HepG2 (cell line): ENCODE measurements around the gene PCSK2.

Experiments used
- KDM5A ChIP-seq: fragments of 200-600 bp; sonication (generic); IDR thresholded peaks from 2 replicates; pipeline ENCODE4 v1.7.0; 2018; ENCODE audit warnings: antibody characterized with exemption, mild to moderate bottlenecking, low read length, borderline replicate concordance
- SIN3A ChIP-seq: IDR thresholded peaks from 2 replicates; pipeline ENCODE4 v1.6.1; 2011; ENCODE audit warnings: low read depth, mild to moderate bottlenecking, control low read depth, low read length, borderline replicate concordance
- THYN1 ChIP-seq: sonication (generic); formaldehyde crosslinking; IDR thresholded peaks from 2 replicates; pipeline ENCODE4 v1.8.1; 2023; ENCODE audit warnings: low read depth, mild to moderate bottlenecking, moderate library complexity, missing genetic modification reagents, borderline replicate concordance
- YY1 ChIP-seq: IDR thresholded peaks from 2 replicates; pipeline ENCODE4 v1.6.1; 2011; ENCODE audit warnings: low read length, low read depth, moderate library complexity, mild to moderate bottlenecking; ENCODE audit not compliant: insufficient read depth, insufficient replicate concordance
- TF ChIP-seq, protein P1 (sequence below): IDR thresholded peaks from 2 replicates; pipeline ENCODE4 v1.6.1; 2016
- TF ChIP-seq, protein P2 (sequence below): sonication (generic); formaldehyde crosslinking; IDR thresholded peaks from 2 replicates; pipeline ENCODE4 v1.4.0; 2020; ENCODE audit warnings: missing genetic modification reagents
- TF ChIP-seq, protein P3 (sequence below): sonication (generic); IDR thresholded peaks from 2 replicates; pipeline ENCODE4 v1.6.1; 2016; ENCODE audit warnings: low read depth, borderline replicate concordance

DNA sequence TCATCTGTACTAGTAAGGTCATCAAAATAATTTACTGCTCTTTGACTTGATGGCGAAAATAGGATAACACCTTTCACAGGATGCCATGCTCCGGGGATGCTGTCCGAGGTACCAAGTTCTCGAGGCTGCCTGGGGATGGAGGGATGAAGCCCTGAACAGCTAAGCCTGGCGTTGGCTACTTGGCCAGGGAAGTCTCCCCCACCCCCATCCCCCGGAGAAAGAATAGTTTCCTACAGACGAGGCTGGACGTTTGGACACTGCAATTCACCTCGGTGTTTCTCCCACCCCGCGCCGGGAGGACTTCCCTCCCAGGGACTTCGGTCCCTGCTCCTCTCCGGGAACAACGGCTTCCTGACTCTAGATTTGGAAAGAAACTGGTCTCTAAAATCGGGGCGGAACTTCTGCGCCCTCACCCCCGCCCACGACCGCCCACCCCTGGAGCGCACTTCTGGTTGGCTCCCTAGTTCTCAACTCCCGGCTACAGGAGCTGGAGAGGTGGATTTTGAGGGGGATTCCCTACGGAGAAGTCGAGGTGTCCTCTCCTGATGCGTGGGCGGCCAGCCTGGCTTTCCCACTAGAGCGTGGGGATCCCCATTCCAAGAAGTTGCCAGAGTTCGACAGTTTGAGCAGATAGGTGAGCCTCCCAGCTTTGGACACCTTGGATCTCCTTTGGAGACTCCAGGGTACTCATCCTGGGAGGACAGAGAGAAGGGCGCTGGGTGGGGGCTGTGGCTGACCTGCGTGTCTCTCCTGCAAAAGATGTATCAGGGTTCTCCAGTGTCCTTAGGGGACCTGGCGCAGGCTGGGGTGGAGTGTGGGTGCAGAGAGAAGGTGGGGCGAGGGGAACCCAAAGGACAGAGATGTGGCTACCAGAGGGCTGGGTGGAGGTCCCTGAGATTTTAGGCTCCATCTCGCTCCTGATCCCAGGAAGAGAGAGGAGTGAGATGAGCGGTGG lies 1.1 kb downstream of the PCSK2 start:
- TF ChIP-seq, protein P1, sequence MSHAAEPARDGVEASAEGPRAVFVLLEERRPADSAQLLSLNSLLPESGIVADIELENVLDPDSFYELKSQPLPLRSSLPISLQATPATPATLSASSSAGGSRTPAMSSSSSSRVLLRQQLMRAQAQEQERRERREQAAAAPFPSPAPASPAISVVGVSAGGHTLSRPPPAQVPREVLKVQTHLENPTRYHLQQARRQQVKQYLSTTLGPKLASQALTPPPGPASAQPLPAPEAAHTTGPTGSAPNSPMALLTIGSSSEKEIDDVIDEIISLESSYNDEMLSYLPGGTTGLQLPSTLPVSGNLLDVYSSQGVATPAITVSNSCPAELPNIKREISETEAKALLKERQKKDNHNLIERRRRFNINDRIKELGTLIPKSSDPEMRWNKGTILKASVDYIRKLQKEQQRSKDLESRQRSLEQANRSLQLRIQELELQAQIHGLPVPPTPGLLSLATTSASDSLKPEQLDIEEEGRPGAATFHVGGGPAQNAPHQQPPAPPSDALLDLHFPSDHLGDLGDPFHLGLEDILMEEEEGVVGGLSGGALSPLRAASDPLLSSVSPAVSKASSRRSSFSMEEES (CRISPR knock-in tag) = no peak
- no peak for TF ChIP-seq THYN1 (CRISPR knock-in tag)
- TF ChIP-seq, protein P2, sequence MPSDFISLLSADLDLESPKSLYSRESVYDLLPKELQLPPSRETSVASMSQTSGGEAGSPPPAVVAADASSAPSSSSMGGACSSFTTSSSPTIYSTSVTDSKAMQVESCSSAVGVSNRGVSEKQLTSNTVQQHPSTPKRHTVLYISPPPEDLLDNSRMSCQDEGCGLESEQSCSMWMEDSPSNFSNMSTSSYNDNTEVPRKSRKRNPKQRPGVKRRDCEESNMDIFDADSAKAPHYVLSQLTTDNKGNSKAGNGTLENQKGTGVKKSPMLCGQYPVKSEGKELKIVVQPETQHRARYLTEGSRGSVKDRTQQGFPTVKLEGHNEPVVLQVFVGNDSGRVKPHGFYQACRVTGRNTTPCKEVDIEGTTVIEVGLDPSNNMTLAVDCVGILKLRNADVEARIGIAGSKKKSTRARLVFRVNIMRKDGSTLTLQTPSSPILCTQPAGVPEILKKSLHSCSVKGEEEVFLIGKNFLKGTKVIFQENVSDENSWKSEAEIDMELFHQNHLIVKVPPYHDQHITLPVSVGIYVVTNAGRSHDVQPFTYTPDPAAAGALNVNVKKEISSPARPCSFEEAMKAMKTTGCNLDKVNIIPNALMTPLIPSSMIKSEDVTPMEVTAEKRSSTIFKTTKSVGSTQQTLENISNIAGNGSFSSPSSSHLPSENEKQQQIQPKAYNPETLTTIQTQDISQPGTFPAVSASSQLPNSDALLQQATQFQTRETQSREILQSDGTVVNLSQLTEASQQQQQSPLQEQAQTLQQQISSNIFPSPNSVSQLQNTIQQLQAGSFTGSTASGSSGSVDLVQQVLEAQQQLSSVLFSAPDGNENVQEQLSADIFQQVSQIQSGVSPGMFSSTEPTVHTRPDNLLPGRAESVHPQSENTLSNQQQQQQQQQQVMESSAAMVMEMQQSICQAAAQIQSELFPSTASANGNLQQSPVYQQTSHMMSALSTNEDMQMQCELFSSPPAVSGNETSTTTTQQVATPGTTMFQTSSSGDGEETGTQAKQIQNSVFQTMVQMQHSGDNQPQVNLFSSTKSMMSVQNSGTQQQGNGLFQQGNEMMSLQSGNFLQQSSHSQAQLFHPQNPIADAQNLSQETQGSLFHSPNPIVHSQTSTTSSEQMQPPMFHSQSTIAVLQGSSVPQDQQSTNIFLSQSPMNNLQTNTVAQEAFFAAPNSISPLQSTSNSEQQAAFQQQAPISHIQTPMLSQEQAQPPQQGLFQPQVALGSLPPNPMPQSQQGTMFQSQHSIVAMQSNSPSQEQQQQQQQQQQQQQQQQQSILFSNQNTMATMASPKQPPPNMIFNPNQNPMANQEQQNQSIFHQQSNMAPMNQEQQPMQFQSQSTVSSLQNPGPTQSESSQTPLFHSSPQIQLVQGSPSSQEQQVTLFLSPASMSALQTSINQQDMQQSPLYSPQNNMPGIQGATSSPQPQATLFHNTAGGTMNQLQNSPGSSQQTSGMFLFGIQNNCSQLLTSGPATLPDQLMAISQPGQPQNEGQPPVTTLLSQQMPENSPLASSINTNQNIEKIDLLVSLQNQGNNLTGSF (CRISPR knock-in tag) = no peak
- TF ChIP-seq, protein P3, sequence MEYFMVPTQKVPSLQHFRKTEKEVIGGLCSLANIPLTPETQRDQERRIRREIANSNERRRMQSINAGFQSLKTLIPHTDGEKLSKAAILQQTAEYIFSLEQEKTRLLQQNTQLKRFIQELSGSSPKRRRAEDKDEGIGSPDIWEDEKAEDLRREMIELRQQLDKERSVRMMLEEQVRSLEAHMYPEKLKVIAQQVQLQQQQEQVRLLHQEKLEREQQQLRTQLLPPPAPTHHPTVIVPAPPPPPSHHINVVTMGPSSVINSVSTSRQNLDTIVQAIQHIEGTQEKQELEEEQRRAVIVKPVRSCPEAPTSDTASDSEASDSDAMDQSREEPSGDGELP = no peak
- no peak for TF ChIP-seq KDM5A
- TF ChIP-seq YY1 = no peak
- TF ChIP-seq SIN3A = no peak
